HL-60/S4 (cell line): ENCODE results near the gene HAAO.

Experiments
- in situ Hi-C: fragments of 300-500 bp; cut with MboI; formaldehyde crosslinking; loops from 2 replicates; pipeline ENCODE4 v1.14.3; 2022; ENCODE audit warnings: low sequenced_read_pairs

Gene HAAO

GRCh38 chr2:42819160-42819559 is 26.8 kb upstream of the HAAO start:
- in situ Hi-C loops = no loop called here

- in situ Hi-C loops = no loop called here
These were observed 23.3 kb upstream of the HAAO start for GRCh38 chr2:42815726-42816125.

- in situ Hi-C loops = no loop called here
These were observed 21.4 kb upstream of the HAAO start for GRCh38 chr2:42813763-42814162.

- in situ Hi-C loops = no loop called here
These were observed 20.6 kb upstream of the HAAO start for GRCh38 chr2:42812899-42813479.

- in situ Hi-C loops = no loop called here
These were observed 18.8 kb upstream of the HAAO start for GRCh38 chr2:42810971-42811811.

GRCh38 chr2:42810121-42810970 is 18.0 kb upstream of the HAAO start:
- in situ Hi-C loops = no loop called here

GRCh38 chr2:42809819-42810120 is 17.4 kb upstream of the HAAO start:
- in situ Hi-C loops = no loop called here

- in situ Hi-C loops = no loop called here
These were observed 16.9 kb upstream of the HAAO start for GRCh38 chr2:42809131-42809818.

GRCh38 chr2:42808301-42808700 is 15.9 kb upstream of the HAAO start:
- in situ Hi-C loops = no loop called here

- in situ Hi-C loops = no loop called here
These were observed 14.4 kb upstream of the HAAO start for GRCh38 chr2:42806786-42807185.

- in situ Hi-C loops = no loop called here
These were observed 12.5 kb upstream of the HAAO start for GRCh38 chr2:42804891-42805290.

GRCh38 chr2:42804338-42804737 is 12.0 kb upstream of the HAAO start:
- in situ Hi-C loops = no loop called here

- in situ Hi-C loops = no loop called here
These were observed 9.8 kb upstream of the HAAO start for GRCh38 chr2:42802150-42802549.

- in situ Hi-C loops = no loop called here
These were observed 9.0 kb upstream of the HAAO start for GRCh38 chr2:42801381-42801780.

GRCh38 chr2:42800981-42801380 is 8.6 kb upstream of the HAAO start:
- in situ Hi-C loops = no loop called here

GRCh38 chr2:42800461-42800962 is 8.1 kb upstream of the HAAO start:
- in situ Hi-C loops = no loop called here

GRCh38 chr2:42799881-42800280 is 7.5 kb upstream of the HAAO start:
- in situ Hi-C loops = loop anchor here (25.0 kb wide), 1 partner anchor 288 kb away; no protein-coding TSS in a partner anchor

GRCh38 chr2:42797281-42797680 is 4.9 kb upstream of the HAAO start:
- in situ Hi-C loops = loop anchor here (25.0 kb wide), 1 partner anchor 285 kb away; no protein-coding TSS in a partner anchor

GRCh38 chr2:42796427-42797248 is 4.3 kb upstream of the HAAO start:
- in situ Hi-C loops = loop anchor here (25.0 kb wide), 1 partner anchor 284 kb away; no protein-coding TSS in a partner anchor

- in situ Hi-C loops = loop anchor here (25.0 kb wide), 1 partner anchor 284 kb away; no protein-coding TSS in a partner anchor
These were observed 3.5 kb upstream of the HAAO start for GRCh38 chr2:42795841-42796301.
